Measurements from ENCODE around the gene GPATCH2L. TPM values are rescaled to one million over a fixed set of nuclear protein-coding genes. Genes with fewer than 3 reads are reported as not detected.

GPATCH2L gene
- total RNA-seq, 1 experiment from 2014 or later, result 76.7 TPM

- H2AFZ ChIP-seq (ENCODE audit: low read length), result no peak overlapping the region
- Mint-ChIP-seq H3K4me1 (no peaks in the 10 kb centered on the region), H3K27ac (no peak overlapping the region), H3K9me3 (peaks cover 5 to 14% of the 10 kb centered on the region in 2 experiments; a peak in 3 of 5 replicates), H3K27me3 (ENCODE audit: low read depth) (peaks cover 1% of the 10 kb centered on the region), H3K36me3 (ENCODE audit: insufficient read depth in 1 of 3, low read depth in 3 of 3) (peaks cover 0 to 6% (median 3%) of the 10 kb centered on the region in 3 experiments; a peak in 3 of 7 replicates), H3K4me3 (no peak overlapping the region)
- no peaks in the 10 kb centered on the region for H3K79me2 ChIP-seq (ENCODE audit: insufficient read depth, low read length)
- no peak overlapping the region for H3T11ph ChIP-seq (ENCODE audit: low read length)
- no peaks in the 10 kb centered on the region for H3K27me3 ChIP-seq (ENCODE audit: insufficient read depth, low read length)
- no CpG with 5 or more reads among the region's 3 CpGs for WGBS (ENCODE audit: extremely low coverage, insufficient read length, low lambda C conversion rate)
- no peaks in the 10 kb centered on the region for H3K9me3 ChIP-seq (ENCODE audit: control insufficient read depth, low read depth, low read length)
- H2BK20ac ChIP-seq (ENCODE audit: low read depth, low read length, poor library complexity, severe bottlenecking), result no peak overlapping the region
- H3K18ac ChIP-seq (ENCODE audit: insufficient read length, low read depth, low read length), result no peak overlapping the region
- H3K9ac ChIP-seq (ENCODE audit: extremely low read depth, insufficient read length, low read length), result no peak overlapping the region
- H4K20me1 ChIP-seq (ENCODE audit: control insufficient read depth, insufficient read depth, insufficient read length), result no peaks in the 10 kb centered on the region
- no peak overlapping the region for H3K23ac ChIP-seq (ENCODE audit: insufficient read length, low read depth, low read length)
- H2BK120ac ChIP-seq (ENCODE audit: low read depth, low read length, poor library complexity, severe bottlenecking), result no peak overlapping the region
- no peaks in the 10 kb centered on the region for H3K23me2 ChIP-seq (ENCODE audit: insufficient read length, low read depth, low read length, poor library complexity, severe bottlenecking)
- no peaks in the 10 kb centered on the region for H3K4me1 ChIP-seq (ENCODE audit: insufficient read depth, low read length)
- no peak overlapping the region for H3K4me2 ChIP-seq (ENCODE audit: insufficient read depth, insufficient read length, low read length)
- no peak overlapping the region for H4K5ac ChIP-seq (ENCODE audit: insufficient read length, low read depth, low read length)
- no peak overlapping the region for H4K8ac ChIP-seq (replicated peaks; ENCODE audit: insufficient read length, low read depth, low read length)
- no peak overlapping the region for H2BK15ac ChIP-seq (ENCODE audit: low read depth, low read length)
- no peak overlapping the region for H2BK5ac ChIP-seq (ENCODE audit: insufficient read length, low read length)
- H2BK12ac ChIP-seq (ENCODE audit: insufficient read length, low read depth, low read length), result no peak overlapping the region
- no peak overlapping the region for H2AK5ac ChIP-seq (ENCODE audit: insufficient read length, low read length)
- no peak for DNase-seq
- no peak overlapping the region for H3K56ac ChIP-seq (ENCODE audit: insufficient read length, low read depth, low read length)
- no peak overlapping the region for H3K14ac ChIP-seq (ENCODE audit: insufficient read depth, low read length)
- no peak overlapping the region for H3K27ac ChIP-seq (ENCODE audit: insufficient read length, low read depth, low read length)
- H3K4ac ChIP-seq (ENCODE audit: low read depth, low read length), result no peak overlapping the region
- TF ChIP-seq CTCF (conservative IDR thresholded peaks at IDR 0.05), result no peak
- H3K79me1 ChIP-seq (ENCODE audit: insufficient read depth, low read depth, low read length, poor library complexity, severe bottlenecking), result no peaks in the 10 kb centered on the region
- H4K91ac ChIP-seq (ENCODE audit: insufficient read length, low read depth, low read length), result no peak overlapping the region
These were observed 65.5 kb downstream of the GPATCH2L start for GRCh38 chr14:76217179-76217578.

Measured in H9 (cell line).